Measurements from ENCODE around the gene MYO10.

- TF ChIP-seq POLR2A (IDR thresholded peaks at IDR 0.05; ENCODE audit: control extremely low read depth in 1 of 2, low read depth in 2 of 2, low read length in 2 of 2) (no peak), CEBPB (IDR thresholded peaks at IDR 0.05; ENCODE audit: low read depth, low read length) (no peak), CREB1 (IDR thresholded peaks at IDR 0.05) (no peak), ZNF274 (IDR thresholded peaks at IDR 0.05; ENCODE audit: borderline replicate concordance, extremely low read depth, low read length) (no peak), JUN (IDR thresholded peaks at IDR 0.05; ENCODE audit: low read depth, low read length) (no peak), TAF7 (optimal IDR thresholded peaks at IDR 0.05; ENCODE audit: borderline replicate concordance, low read depth, low read length) (no peak), SAP30 (IDR thresholded peaks at IDR 0.05; ENCODE audit: insufficient read depth, insufficient replicate concordance, low read length) (no peak), ATF3 (IDR thresholded peaks at IDR 0.05; ENCODE audit: insufficient read depth, low read depth, low read length) (no peak), EZH2 (IDR thresholded peaks at IDR 0.05; ENCODE audit: low read depth, low read length, severe bottlenecking) (no peak), KDM5A (IDR thresholded peaks at IDR 0.05; ENCODE audit: low read length) (no peak)
- TF ChIP-seq, protein P1, sequence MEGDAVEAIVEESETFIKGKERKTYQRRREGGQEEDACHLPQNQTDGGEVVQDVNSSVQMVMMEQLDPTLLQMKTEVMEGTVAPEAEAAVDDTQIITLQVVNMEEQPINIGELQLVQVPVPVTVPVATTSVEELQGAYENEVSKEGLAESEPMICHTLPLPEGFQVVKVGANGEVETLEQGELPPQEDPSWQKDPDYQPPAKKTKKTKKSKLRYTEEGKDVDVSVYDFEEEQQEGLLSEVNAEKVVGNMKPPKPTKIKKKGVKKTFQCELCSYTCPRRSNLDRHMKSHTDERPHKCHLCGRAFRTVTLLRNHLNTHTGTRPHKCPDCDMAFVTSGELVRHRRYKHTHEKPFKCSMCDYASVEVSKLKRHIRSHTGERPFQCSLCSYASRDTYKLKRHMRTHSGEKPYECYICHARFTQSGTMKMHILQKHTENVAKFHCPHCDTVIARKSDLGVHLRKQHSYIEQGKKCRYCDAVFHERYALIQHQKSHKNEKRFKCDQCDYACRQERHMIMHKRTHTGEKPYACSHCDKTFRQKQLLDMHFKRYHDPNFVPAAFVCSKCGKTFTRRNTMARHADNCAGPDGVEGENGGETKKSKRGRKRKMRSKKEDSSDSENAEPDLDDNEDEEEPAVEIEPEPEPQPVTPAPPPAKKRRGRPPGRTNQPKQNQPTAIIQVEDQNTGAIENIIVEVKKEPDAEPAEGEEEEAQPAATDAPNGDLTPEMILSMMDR (IDR thresholded peaks at IDR 0.05; ENCODE audit: control extremely low read depth in 1 of 3, insufficient read depth in 1 of 3, low read depth in 1 of 3, low read length in 3 of 3), result no peak
- TF ChIP-seq, protein P2, sequence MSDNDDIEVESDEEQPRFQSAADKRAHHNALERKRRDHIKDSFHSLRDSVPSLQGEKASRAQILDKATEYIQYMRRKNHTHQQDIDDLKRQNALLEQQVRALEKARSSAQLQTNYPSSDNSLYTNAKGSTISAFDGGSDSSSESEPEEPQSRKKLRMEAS (IDR thresholded peaks at IDR 0.05), result no peak
Measured at GRCh38 chr5:16891033-16891432, 45.1 kb downstream of the MYO10 start.
